DMS53 (cell line): ENCODE data around the gene PPP2CA.
A peak's percentile ranks its signal among the peaks of the same experiment; 100 is the strongest.

Experiments used
- DNase-seq: peaks from one replicate; lab custom pipeline; 2025; lab: John Stamatoyannopoulos, UW

Gene PPP2CA

GRCh38 chr5:134225780-134226440, at the start of gene PPP2CA:
TSS of gene PPP2CA (minus strand) at chr5:134226073. CDS start at chr5:134225861, 212 bp downstream.
- peak; percentile 98 for DNase-seq

GRCh38 chr5:134273642-134274395, 47.9 kb upstream of the PPP2CA start:
- no peak for DNase-seq

GRCh38 chr5:134271059-134271458, 45.2 kb upstream of the PPP2CA start:
- DNase-seq: no peak

- DNase-seq: no peak
These were observed 43.0 kb upstream of the PPP2CA start for GRCh38 chr5:134268919-134269318.

- DNase-seq: no peak
These were observed 42.2 kb upstream of the PPP2CA start for GRCh38 chr5:134268019-134268601.

- DNase-seq: peak; percentile 63
These were observed 41.6 kb upstream of the PPP2CA start for GRCh38 chr5:134267366-134268018.

GRCh38 chr5:134263801-134264200, 37.9 kb upstream of the PPP2CA start:
- no peak for DNase-seq

GRCh38 chr5:134262629-134263028, 36.8 kb upstream of the PPP2CA start:
- peak; percentile 24 for DNase-seq

- DNase-seq: no peak
These were observed 33.0 kb upstream of the PPP2CA start for GRCh38 chr5:134258896-134259295.

GRCh38 chr5:134257176-134257575, 31.3 kb upstream of the PPP2CA start:
- DNase-seq: no peak

GRCh38 chr5:134255418-134256150, 29.7 kb upstream of the PPP2CA start:
- DNase-seq: no peak

- peak; percentile 15 for DNase-seq
These were observed 27.7 kb upstream of the PPP2CA start for GRCh38 chr5:134253368-134254153.

- no peak for DNase-seq
These were observed 26.8 kb upstream of the PPP2CA start for GRCh38 chr5:134252671-134253070.

GRCh38 chr5:134250949-134251348, 25.1 kb upstream of the PPP2CA start:
- DNase-seq: no peak

- no peak for DNase-seq
These were observed 23.9 kb upstream of the PPP2CA start for GRCh38 chr5:134249469-134250379.

GRCh38 chr5:134248256-134248655, 22.4 kb upstream of the PPP2CA start:
- no peak for DNase-seq

GRCh38 chr5:134247428-134248224, 21.8 kb upstream of the PPP2CA start:
- DNase-seq: no peak

GRCh38 chr5:134246771-134247427, 21.0 kb upstream of the PPP2CA start:
- DNase-seq: no peak

GRCh38 chr5:134245692-134246091, 19.8 kb upstream of the PPP2CA start:
- DNase-seq: peak; percentile 55
